ENCODE results near the gene GPLD1. TPM values are rescaled to one million over a fixed set of nuclear protein-coding genes. Genes with fewer than 3 reads are reported as not detected.
"Not testable (repeated sequence)": the region's sequence is repeated elsewhere in the genome, so short reads cannot be mapped to it uniquely, and the experiment has no call there.

GPLD1 gene
- total RNA-seq, 1 donor from 2014 or later, result 3.6 TPM

- peak overlapping the region; percentile 99 for H3K4me3 ChIP-seq
- H3K27ac ChIP-seq, result peak overlapping the region; percentile 85
- H3K4me1 ChIP-seq, result peaks cover 28% of the 10 kb centered on the region
- no peak for TF ChIP-seq CTCF (IDR thresholded peaks at IDR 0.05)
- H3K36me3 ChIP-seq, result peaks cover 29% of the 10 kb centered on the region
- ATAC-seq, result no peak
- DNase-seq, result no peak
- H3K27me3 ChIP-seq (ENCODE audit: low read depth), result no peaks in the 10 kb centered on the region
- no peaks in the 10 kb centered on the region for H3K9me3 ChIP-seq
- intact Hi-C loops (cut with DNase I), result no loop called here
Observed at GRCh38 chr6:24403501-24403824, 85.9 kb downstream of the GPLD1 start.

- Histone ChIP-seq H3K4me1 (peaks cover 28% of the 10 kb centered on the region), H3K36me3 (peaks cover 24% of the 10 kb centered on the region), H3K4me3 (peak within 1 kb of the TSS; percentile 99), H3K27ac (peak within 1 kb of the TSS; percentile 85), H3K9me3 (no peaks in the 10 kb centered on the region), H3K27me3 (ENCODE audit: low read depth) (peaks cover 3% of the 10 kb centered on the region)
- DNase-seq (peak; percentile 94), ATAC-seq (peak; percentile 99 to 100)
- TF ChIP-seq CTCF (IDR thresholded peaks at IDR 0.05), result no peak
- intact Hi-C loops (cut with DNase I), result no loop called here
Observed at GRCh38 chr6:24402697-24403500, 86.5 kb downstream of the GPLD1 start, which contains the start of gene MRS2. MRS2 (plus strand) TSS chr6:24402936; CDS start chr6:24403047, 111 bp downstream.

GRCh38 chr6:24401458-24401857, 87.9 kb downstream of the GPLD1 start:
- no peak overlapping the region for H3K4me3 ChIP-seq
- intact Hi-C loops (cut with DNase I), result no loop called here
- H3K27me3 ChIP-seq (ENCODE audit: low read depth), result peaks cover 3% of the 10 kb centered on the region
- H3K9me3 ChIP-seq, result no peaks in the 10 kb centered on the region
- ATAC-seq (no peak), DNase-seq (no peak)
- TF ChIP-seq CTCF (IDR thresholded peaks at IDR 0.05), result no peak
- no peak overlapping the region for H3K27ac ChIP-seq
- peaks cover 11% of the 10 kb centered on the region for H3K36me3 ChIP-seq
- H3K4me1 ChIP-seq, result peaks cover 28% of the 10 kb centered on the region

GRCh38 chr6:24400045-24401039, 89.0 kb downstream of the GPLD1 start:
- ATAC-seq; DNase-seq; H3K4me3 ChIP-seq; H3K36me3 ChIP-seq; H3K27ac ChIP-seq; intact Hi-C loops (cut with DNase I); H3K9me3 ChIP-seq; H3K27me3 ChIP-seq (ENCODE audit: low read depth): not testable (repeated sequence)
- H3K4me1 ChIP-seq, result peaks cover 28% of the 10 kb centered on the region

GRCh38 chr6:24397631-24398030, 91.7 kb downstream of the GPLD1 start:
- Histone ChIP-seq H3K27me3 (ENCODE audit: low read depth) (peaks cover 3% of the 10 kb centered on the region), H3K4me3 (no peak overlapping the region), H3K9me3 (no peaks in the 10 kb centered on the region), H3K36me3 (no peaks in the 10 kb centered on the region), H3K27ac (no peak overlapping the region), H3K4me1 (peaks cover 8% of the 10 kb centered on the region)
- no peak for DNase-seq
- ATAC-seq, result no peak
- intact Hi-C loops (cut with DNase I), result loop anchor here (10.0 kb wide), 1 partner anchor 113 kb away; no protein-coding TSS in a partner anchor
- TF ChIP-seq CTCF (IDR thresholded peaks at IDR 0.05), result no peak

Data from lower lobe of right lung (tissue), 2 donors.